Panc1 (cell line): ENCODE results near the gene GJB6. TPM values are rescaled to one million over a fixed set of nuclear protein-coding genes. Genes with fewer than 3 reads are reported as not detected.

Experiments used
- ATAC-seq: fragments of 200-7000 bp; cut with Tn5 transposase; 2 replicates; pipeline ENCODE4 v1.9.1; 2020; ENCODE audit warnings: mild to moderate bottlenecking, moderate library complexity
- BruUV-seq: library from RNA; stranded (reverse); fragments of 400-500 nt; replicated peaks from 2 replicates; lab custom pipeline; 2021; lab: Mats Ljungman, UMichigan
- CTCF ChIA-PET: fragments of 300-600 bp; sonication (Branson Sonifier 250); formaldehyde crosslinking; loops from one replicate; lab custom pipeline; 2022; ENCODE audit warnings: antibody characterized with exemption; lab: Charles Lee
- POLR2A ChIA-PET: fragments of 300-600 bp; sonication (Branson Sonifier 250); formaldehyde crosslinking; loops from one replicate; lab custom pipeline; 2022; ENCODE audit warnings: antibody characterized with exemption; lab: Charles Lee
- DNase-seq: peaks from one replicate; pipeline ENCODE4 v3.0.0-alpha.2; 2010; ENCODE audit warnings: low read depth, low spot score
- H3K27ac ChIP-seq: 2 replicates; pipeline ENCODE4 v1.5.1; 2011; ENCODE audit warnings: mild to moderate bottlenecking, low read length, inconsistent platforms
- H3K27me3 ChIP-seq: fragments of 200-500 bp; sonication (Bioruptor generic); 2 replicates; pipeline ENCODE4 v1.6.0; 2014; ENCODE audit warnings: low read length, inconsistent platforms; ENCODE audit not compliant: control insufficient read depth, insufficient read depth
- H3K36me3 ChIP-seq: fragments of 200-500 bp; sonication (Bioruptor generic); 2 replicates; pipeline ENCODE4 v1.5.1; 2014; ENCODE audit warnings: inconsistent platforms, mild to moderate bottlenecking, low read length, moderate library complexity; ENCODE audit not compliant: control insufficient read depth, insufficient read depth
- H3K4me1 ChIP-seq: 2 replicates; pipeline ENCODE4 v1.5.1; 2011; ENCODE audit warnings: inconsistent platforms, mild to moderate bottlenecking, low read length, moderate library complexity; ENCODE audit not compliant: control insufficient read depth, insufficient read depth
- H3K4me3 ChIP-seq, 2 experiments: 2 replicates each; pipeline ENCODE4 v1.5.1; 2011 to 2012; ENCODE audit warnings: low read depth in 2 of 2, low read length in 2 of 2, mild to moderate bottlenecking in 2 of 2, inconsistent platforms in 1 of 2, moderate library complexity in 1 of 2
- H3K9me3 ChIP-seq: fragments of 200-500 bp; sonication (Bioruptor generic); 2 replicates; pipeline ENCODE4 v1.5.1; 2014; ENCODE audit warnings: low read depth, mild to moderate bottlenecking, inconsistent platforms, low read length, moderate library complexity; ENCODE audit not compliant: control insufficient read depth, insufficient read depth
- CTCF ChIP-seq: fragments of 450-650 bp; IDR thresholded peaks from 2 replicates; pipeline ENCODE4 v1.5.1; 2017; ENCODE audit warnings: mild to moderate bottlenecking
- POLR2AphosphoS5 ChIP-seq: IDR thresholded peaks from 2 replicates; pipeline ENCODE4 v1.6.1; 2012; ENCODE audit warnings: mild to moderate bottlenecking, low read depth, low read length, moderate library complexity
- REST ChIP-seq, 2 experiments: IDR thresholded peaks; 2 replicates each; pipeline ENCODE4 v1.6.1; 2011 to 2012; ENCODE audit warnings: low read depth in 2 of 2, control low read depth in 1 of 2, low read length in 1 of 2, mild to moderate bottlenecking in 1 of 2, moderate library complexity in 1 of 2; ENCODE audit not compliant: insufficient read depth in 1 of 2
- SIN3A ChIP-seq: IDR thresholded peaks from 2 replicates; pipeline ENCODE4 v1.6.1; 2012; ENCODE audit warnings: low read depth, mild to moderate bottlenecking, low read length, moderate library complexity, borderline replicate concordance; ENCODE audit not compliant: insufficient read depth
- TCF7L2 ChIP-seq: IDR thresholded peaks from 2 replicates; pipeline ENCODE4 v1.6.1; 2011; ENCODE audit warnings: mild to moderate bottlenecking, low read depth, low read length, inconsistent platforms
- in situ Hi-C: cut with HindIII; loops from 2 replicates; pipeline ENCODE4 v1.10.0; 2016; ENCODE audit warnings: low sequenced_read_pairs, low pct_unique_long_range_greater_than_20kb
- intact Hi-C: fragments of 100-400 bp; cut with micrococcal nuclease; formaldehyde crosslinking; loops from one replicate; pipeline ENCODE4 v1.10.0; 2022; ENCODE audit not compliant: unreplicated experiment
- total RNA-seq: library from RNA; stranded (reverse); gene quantifications from one replicate; pipeline ENCODE4 v1.2.1, GENCODE V29; 2021; ENCODE audit not compliant: unreplicated experiment

GJB6 gene
- total RNA-seq, 1 experiment from 2014 or later: 6.3 TPM

GRCh38 chr13:20264271-20265018, 32.3 kb upstream of the GJB6 start:
- Histone ChIP-seq H3K9me3 (no peaks in the 10 kb centered on the region), H3K4me3 (no peak overlapping the region), H3K4me1 (no peaks in the 10 kb centered on the region), H3K27ac (no peak overlapping the region), H3K36me3 (no peaks in the 10 kb centered on the region), H3K27me3 (no peaks in the 10 kb centered on the region)
- no peak for TF ChIP-seq CTCF
- no peak for TF ChIP-seq TCF7L2
- no peak for TF ChIP-seq SIN3A
- TF ChIP-seq REST (IDR thresholded peaks at IDR 0.05; ENCODE audit: insufficient read depth in 1 of 2, low read depth in 2 of 2, low read length in 1 of 2): no peak
- no peak for TF ChIP-seq POLR2AphosphoS5
- DNase-seq: no peak
- no TSS peak for BruUV-seq
- ATAC-seq: no peak
- intact Hi-C loops: no loop called here
- ChIA-PET CTCF (no interaction called here), POLR2A (no interaction called here)
- in situ Hi-C loops: no loop called here

GRCh38 chr13:20263393-20264044, 31.4 kb upstream of the GJB6 start:
- intact Hi-C loops: no loop called here
- Histone ChIP-seq H3K4me3 (no peak overlapping the region), H3K4me1 (no peaks in the 10 kb centered on the region), H3K36me3 (no peaks in the 10 kb centered on the region), H3K27ac (no peak overlapping the region), H3K27me3 (no peaks in the 10 kb centered on the region), H3K9me3 (no peaks in the 10 kb centered on the region)
- CTCF ChIA-PET: no interaction called here
- no TSS peak for BruUV-seq
- POLR2A ChIA-PET: no interaction called here
- no peak for TF ChIP-seq CTCF
- TF ChIP-seq REST (IDR thresholded peaks at IDR 0.05; ENCODE audit: insufficient read depth in 1 of 2, low read depth in 2 of 2, low read length in 1 of 2): no peak
- no peak for TF ChIP-seq POLR2AphosphoS5
- TF ChIP-seq TCF7L2: no peak
- TF ChIP-seq SIN3A: no peak
- no peak for ATAC-seq
- in situ Hi-C loops: no loop called here
- DNase-seq: no peak
